ENCODE measurements around the gene MSTN.
"Not testable (repeated sequence)": the region's sequence is repeated elsewhere in the genome, so short reads cannot be mapped to it uniquely, and the experiment has no call there.

Gene MSTN

DNA sequence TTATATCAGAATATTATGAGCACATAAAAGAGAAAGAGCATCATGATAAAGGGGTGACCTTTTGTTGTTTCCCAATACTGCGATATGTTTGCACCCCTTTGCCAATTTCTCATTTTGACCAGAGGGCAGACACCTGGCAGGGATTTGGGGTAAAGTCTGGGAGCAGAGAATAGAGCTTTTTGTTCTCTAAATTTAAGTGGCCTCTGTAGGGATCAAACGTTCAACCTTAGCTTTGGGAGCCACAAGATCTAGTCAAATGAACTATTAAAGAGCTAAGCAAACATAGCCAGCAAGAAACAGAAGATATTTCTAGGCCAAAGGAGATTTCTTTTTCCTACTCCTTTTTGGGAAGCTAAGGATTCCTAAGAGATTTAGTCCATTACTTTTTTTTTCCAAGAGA is 1.1 kb upstream of the MSTN start:
- no peak for DNase-seq

GRCh38 chr2:190062053-190062452 is 476 bp downstream of the MSTN start:
- peak in 1 of 56 donors; percentile 4 for DNase-seq

DNA sequence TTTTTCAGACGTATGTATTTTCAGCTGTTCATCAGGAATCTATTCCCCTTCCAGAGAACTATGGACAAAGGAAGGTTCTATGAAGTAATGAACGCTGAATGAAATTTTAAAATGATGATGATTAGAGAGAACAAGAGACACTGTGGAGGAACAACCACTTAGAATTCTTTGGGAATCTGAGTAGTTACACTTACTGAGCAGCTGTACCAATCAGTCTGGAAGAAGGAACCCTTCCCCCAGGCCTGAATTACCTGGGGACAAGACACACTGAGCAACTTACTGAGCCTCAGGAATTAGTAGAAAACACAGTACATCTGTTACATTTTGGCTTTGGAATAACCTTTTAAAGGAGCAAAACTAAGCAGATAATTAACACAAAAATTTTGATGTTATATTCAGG is 1.9 kb downstream of the MSTN start:
- DNase-seq, result no peak

DNA sequence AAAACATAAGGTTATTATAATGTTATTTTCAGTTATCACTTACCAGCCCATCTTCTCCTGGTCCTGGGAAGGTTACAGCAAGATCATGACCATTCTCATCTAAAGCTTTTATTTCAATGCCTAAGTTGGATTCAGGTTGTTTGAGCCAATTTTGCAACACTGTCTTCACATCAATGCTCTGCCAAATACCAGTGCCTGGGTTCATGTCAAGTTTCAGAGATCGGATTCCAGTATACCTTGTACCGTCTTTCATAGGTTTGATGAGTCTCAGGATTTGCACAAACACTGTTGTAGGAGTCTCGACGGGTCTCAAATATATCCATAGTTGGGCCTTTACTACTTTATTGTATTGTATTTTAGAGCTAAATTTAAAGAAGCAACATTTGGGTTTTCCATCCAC is 2.5 kb downstream of the MSTN start:
- no peak for DNase-seq

DNA sequence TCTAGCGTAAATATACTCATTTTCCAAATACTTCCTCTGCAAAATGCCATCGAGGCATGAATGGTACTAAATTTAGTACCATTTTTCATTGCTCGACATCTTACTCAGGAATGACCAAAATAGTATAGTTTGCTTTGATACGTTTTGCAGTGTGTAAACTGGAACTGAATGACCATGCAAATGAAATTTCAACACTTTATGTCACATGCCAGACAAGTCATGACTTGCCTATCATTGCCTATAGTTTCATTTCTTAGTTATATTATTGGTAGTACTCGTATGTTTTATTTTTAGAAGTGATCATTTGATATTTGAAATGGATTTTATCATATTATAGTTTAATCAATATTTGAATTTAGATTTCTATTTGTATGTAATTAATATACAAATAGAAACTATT is 9.1 kb downstream of the MSTN start:
- DNase-seq, result no peak

DNA sequence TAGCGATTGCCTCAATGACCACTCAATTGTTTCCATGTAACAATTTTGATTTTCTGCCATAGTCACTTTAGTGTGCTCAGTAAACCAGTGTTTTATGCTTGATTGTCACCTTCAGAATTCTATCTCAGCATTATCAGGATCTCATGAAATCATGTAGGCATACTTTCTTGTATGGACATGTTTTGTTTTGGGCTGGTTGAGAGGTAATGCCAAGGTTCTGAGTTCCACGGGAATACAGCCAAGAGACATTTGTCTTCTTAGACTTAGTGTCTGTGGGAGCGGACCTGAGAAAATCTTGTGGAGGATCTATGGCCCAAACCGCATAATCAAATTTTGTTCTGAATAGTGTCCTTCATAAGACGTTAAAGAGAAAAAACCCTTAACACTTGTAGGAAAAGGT is 10.2 kb downstream of the MSTN start:
- no peak for DNase-seq

DNA sequence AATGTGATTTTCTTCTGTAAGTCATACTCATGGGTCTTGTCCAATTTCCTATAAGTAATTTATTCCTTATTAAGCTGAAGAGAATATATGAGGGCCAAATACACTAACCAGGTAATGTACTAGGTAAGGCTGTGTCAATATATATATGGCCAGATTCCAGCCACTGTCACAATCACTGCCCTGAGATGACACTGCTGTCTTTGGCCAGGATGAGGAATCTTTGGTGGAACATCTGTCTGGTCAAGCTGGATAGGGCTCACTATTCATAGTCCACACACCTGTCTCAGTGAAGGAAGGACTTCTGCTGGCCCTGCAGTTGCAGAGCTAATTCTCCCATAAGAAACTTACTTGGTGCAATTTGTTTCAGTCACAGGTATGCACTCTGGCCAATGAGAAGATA is 11.3 kb downstream of the MSTN start:
- DNase-seq, result no peak

DNA sequence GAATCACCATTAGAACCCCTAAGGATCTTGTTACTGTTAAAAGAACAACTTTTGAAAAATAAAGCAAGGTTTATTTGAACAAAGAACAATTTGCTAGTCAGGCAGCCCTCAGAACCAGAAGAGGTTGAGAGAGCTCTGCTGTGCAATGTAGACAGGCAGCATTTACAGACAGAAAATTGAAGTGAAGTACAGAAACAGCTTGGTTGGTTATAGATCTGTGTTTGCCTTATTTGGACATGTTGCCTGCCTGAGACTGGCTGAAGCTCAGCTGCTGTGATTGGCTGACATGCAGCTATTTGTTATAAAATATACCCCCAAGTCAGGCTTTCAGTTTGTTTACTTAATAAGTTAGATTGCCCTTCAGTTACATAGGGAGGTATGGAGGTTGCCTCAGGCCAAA is 12.5 kb downstream of the MSTN start:
- no peak for DNase-seq

GRCh38 chr2:190044866-190045265 is 17.7 kb downstream of the MSTN start:
- no peak for DNase-seq

DNA sequence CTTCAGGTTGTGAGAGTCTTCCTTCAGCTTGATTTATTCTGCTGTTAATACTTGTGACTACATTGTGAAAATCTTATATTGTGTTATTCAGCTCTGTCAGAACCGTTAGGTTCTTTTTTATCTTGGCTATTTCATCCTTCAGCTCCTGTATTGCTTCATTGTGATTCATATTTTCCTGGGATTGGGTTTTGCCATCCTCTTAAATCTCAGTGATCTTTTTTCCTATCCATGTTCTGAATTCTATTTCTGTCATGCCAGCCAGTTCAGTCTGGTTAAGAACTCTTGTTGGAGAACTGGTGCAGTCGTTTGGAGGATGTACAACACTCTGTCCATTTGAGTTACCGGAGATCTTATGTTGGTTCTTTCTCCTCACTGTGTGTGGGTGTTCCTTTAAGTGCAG is 19.1 kb downstream of the MSTN start:
- DNase-seq, result no peak

DNA sequence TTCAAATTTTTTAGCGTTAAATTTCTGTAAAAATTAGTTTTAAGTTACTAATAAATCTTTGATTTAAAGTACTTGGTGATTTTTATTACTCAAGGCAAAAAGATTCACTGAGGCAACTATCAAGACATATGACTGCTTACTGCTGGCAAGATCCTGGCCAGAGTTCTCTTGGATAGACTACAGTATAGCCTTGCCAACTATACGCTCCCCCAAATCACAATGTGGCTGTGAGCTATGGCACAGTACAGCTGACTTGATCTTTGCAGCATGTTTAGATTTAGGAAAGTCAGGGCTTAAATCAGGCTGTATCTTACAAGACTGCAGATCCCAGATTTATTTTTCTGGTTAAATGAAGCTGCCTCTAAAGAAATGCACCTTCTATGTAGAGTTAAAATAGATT is 26.5 kb downstream of the MSTN start:
- no peak for DNase-seq

GRCh38 chr2:190034417-190034816 is 28.1 kb downstream of the MSTN start:
- DNase-seq, result not testable (repeated sequence)

- DNase-seq, result no peak
These were observed 30.4 kb downstream of the MSTN start for GRCh38 chr2:190031969-190032618.

DNA sequence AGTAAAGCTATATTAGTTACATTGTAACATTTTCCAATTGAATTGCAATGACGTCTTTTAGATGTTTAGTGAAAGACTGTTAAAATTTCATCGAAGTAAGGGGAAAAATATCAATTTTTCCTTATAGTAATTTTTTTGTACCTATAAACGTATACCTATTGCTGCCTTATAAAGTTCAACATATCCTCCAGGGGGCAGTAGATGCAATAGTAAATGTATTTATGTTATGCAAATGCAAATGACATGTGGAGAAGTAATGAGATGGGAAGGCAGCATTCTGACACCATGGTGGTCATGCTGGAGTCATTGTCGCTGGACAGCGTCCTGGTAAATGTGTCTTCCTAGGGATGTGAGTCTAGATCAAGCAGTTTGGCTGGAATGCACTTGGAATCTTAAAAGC is 38.7 kb downstream of the MSTN start:
- DNase-seq, result peak in 1 of 56 donors; percentile 9

GRCh38 chr2:190020720-190021119 is 41.8 kb downstream of the MSTN start:
- DNase-seq, result no peak

GRCh38 chr2:190017837-190018236 is 44.7 kb downstream of the MSTN start:
- no peak for DNase-seq

DNA sequence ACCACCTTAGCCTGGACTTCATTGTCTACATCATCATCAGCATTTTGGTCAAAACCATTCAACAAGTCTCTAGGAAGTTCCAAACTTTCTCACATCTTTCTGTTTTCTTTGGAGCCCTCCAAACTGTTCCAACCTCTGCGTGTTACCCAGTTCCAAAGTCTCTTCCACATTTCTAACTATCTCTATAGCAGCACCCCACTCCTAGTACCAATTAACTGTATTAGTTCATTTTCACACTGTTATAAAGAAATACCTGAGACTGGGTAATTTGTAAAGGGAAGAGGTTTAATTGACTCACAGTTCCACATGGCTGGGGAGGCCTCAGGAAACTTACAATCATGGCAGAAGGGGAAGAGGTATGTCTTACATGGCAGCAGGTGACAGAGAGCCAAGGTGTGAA is 46.6 kb downstream of the MSTN start:
- not testable (repeated sequence) for DNase-seq
